ENCODE data around the gene HSDL2. TPM values are rescaled to one million over a fixed set of nuclear protein-coding genes. Genes with fewer than 3 reads are reported as not detected.

HSDL2 gene
- total and polyA plus RNA-seq, 4 donors, result 27.6 to 42.0 (median 34.0) TPM

GRCh38 chr9:112465352-112465751 is 85.4 kb downstream of the HSDL2 start:
- Histone ChIP-seq H3K9me3 (ENCODE audit: control insufficient read depth, low read length) (no peaks in the 10 kb centered on the region), H3K4me1 (ENCODE audit: control insufficient read depth in 1 of 2, insufficient read depth in 2 of 2, low read length in 2 of 2) (no peaks in the 10 kb centered on the region), H3K27ac (ENCODE audit: low read depth in 1 of 2, low read length in 2 of 2) (no peak overlapping the region), H3K36me3 (ENCODE audit: control insufficient read depth in 1 of 2, insufficient read depth in 2 of 2, low read length in 1 of 2) (peaks cover 0 to 4% of the 10 kb centered on the region in 2 donors), H3K4me3 (ENCODE audit: low read length in 2 of 2) (no peak overlapping the region), H3K27me3 (ENCODE audit: control insufficient read depth in 1 of 2, insufficient read depth in 2 of 2, low read length in 1 of 2) (no peaks in the 10 kb centered on the region)
- DNase-seq, result no peak
- WGBS, 2 donors, result 96 to 97% methylated on average over 4 of the region's 4 CpGs
- ATAC-seq (ENCODE audit: low FRiP score), result no peak
- intact Hi-C loops (cut with DNase I), result no loop called here

- no peaks in the 10 kb centered on the region for H3K4me1 ChIP-seq (ENCODE audit: control insufficient read depth in 1 of 2, insufficient read depth in 2 of 2, low read length in 2 of 2)
- no peaks in the 10 kb centered on the region for H3K27me3 ChIP-seq (ENCODE audit: control insufficient read depth in 1 of 2, insufficient read depth in 2 of 2, low read length in 1 of 2)
- no peak overlapping the region for H3K4me3 ChIP-seq (ENCODE audit: low read length in 2 of 2)
- intact Hi-C loops (cut with DNase I), result no loop called here
- no peak for DNase-seq
- H3K9me3 ChIP-seq (ENCODE audit: control insufficient read depth, low read length), result peaks cover 2% of the 10 kb centered on the region
- no peak overlapping the region for H3K27ac ChIP-seq (ENCODE audit: low read depth in 1 of 2, low read length in 2 of 2)
- peaks cover 0 to 3% of the 10 kb centered on the region in 2 donors for H3K36me3 ChIP-seq (ENCODE audit: control insufficient read depth in 1 of 2, insufficient read depth in 2 of 2, low read length in 1 of 2)
- WGBS, 2 donors, result 85 to 90% methylated on average over 3 of the region's 3 CpGs
- no peak for ATAC-seq (ENCODE audit: low FRiP score)
Observed at GRCh38 chr9:112472996-112473395, 93.1 kb downstream of the HSDL2 start.

- H3K27ac ChIP-seq (ENCODE audit: low read depth in 1 of 2, low read length in 2 of 2), result no peak overlapping the region
- ATAC-seq (ENCODE audit: low FRiP score) (no peak), DNase-seq (no peak)
- intact Hi-C loops (cut with DNase I), result no loop called here
- no peak overlapping the region for H3K4me3 ChIP-seq (ENCODE audit: low read length in 2 of 2)
- H3K27me3 ChIP-seq (ENCODE audit: control insufficient read depth in 1 of 2, insufficient read depth in 2 of 2, low read length in 1 of 2), result no peaks in the 10 kb centered on the region
- H3K4me1 ChIP-seq (ENCODE audit: control insufficient read depth in 1 of 2, insufficient read depth in 2 of 2, low read length in 2 of 2), result no peaks in the 10 kb centered on the region
- peaks cover 2% of the 10 kb centered on the region for H3K9me3 ChIP-seq (ENCODE audit: control insufficient read depth, low read length)
- WGBS, 2 donors, result 96 to 97% methylated on average over 2 of the region's 2 CpGs
- peaks cover 0 to 3% of the 10 kb centered on the region in 2 donors for H3K36me3 ChIP-seq (ENCODE audit: control insufficient read depth in 1 of 2, insufficient read depth in 2 of 2, low read length in 1 of 2)
Observed at GRCh38 chr9:112473986-112474385, 94.1 kb downstream of the HSDL2 start.

- ATAC-seq (ENCODE audit: low FRiP score), result no peak
- H3K4me3 ChIP-seq (ENCODE audit: low read length in 2 of 2), result no peak overlapping the region
Observed at GRCh38 chr9:112475318-112475717, 95.4 kb downstream of the HSDL2 start.

DNA sequence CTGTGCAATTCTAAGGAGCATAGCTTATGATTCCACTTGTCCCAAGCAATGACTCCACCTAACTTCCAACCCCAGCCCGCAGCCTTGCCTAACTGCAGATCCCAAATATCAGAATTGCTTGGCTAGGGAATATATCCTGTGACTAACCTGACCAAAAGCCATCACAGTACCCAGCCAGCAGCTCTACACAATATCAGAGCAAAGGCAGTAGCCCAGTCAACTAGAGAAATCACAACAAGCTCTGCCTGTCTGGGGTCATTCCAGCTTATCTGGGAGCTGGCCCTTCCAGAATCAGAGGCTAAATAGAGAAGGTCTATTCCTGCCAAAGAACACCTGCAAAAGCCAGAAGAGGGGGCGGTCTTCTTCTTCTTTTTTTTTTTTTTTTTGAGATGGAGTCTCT is 97.4 kb downstream of the HSDL2 start:
- ATAC-seq (ENCODE audit: low FRiP score), result no peak

More at GRCh38 chr9:112475318-112475717, 95.4 kb downstream of the HSDL2 start:
- intact Hi-C loops (cut with DNase I), result no loop called here
- no peaks in the 10 kb centered on the region for H3K27me3 ChIP-seq (ENCODE audit: control insufficient read depth in 1 of 2, insufficient read depth in 2 of 2, low read length in 1 of 2)
- H3K4me1 ChIP-seq (ENCODE audit: control insufficient read depth in 1 of 2, insufficient read depth in 2 of 2, low read length in 2 of 2), result no peaks in the 10 kb centered on the region
- H3K36me3 ChIP-seq (ENCODE audit: control insufficient read depth in 1 of 2, insufficient read depth in 2 of 2, low read length in 1 of 2), result peaks cover 0 to 3% of the 10 kb centered on the region in 2 donors
- peaks cover 2% of the 10 kb centered on the region for H3K9me3 ChIP-seq (ENCODE audit: control insufficient read depth, low read length)
- WGBS, 2 donors, result 94 to 99% methylated on average over 1 of the region's 1 CpG
- DNase-seq, result no peak
- no peak overlapping the region for H3K27ac ChIP-seq (ENCODE audit: low read depth in 1 of 2, low read length in 2 of 2)

DNA sequence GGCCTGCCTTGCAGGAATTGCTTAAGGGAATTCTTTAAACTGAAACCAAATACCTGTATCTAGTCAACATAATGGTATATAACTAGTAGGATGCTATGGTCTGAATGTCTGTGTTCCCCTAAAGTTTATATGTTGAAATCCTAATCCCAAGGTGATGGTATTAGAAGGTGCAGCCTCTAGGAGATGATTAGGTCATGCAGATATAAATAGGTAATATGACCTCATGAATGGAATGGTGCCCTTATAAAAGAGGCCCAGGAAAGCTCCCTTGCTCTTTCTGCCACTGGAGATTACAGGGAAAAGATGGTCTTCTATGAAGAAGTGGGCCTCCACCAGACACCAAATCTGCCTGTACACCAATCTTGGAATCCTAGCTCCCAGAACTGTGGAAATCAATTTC is 99.3 kb downstream of the HSDL2 start:
- intact Hi-C loops (cut with DNase I), result no loop called here
- H3K4me1 ChIP-seq (ENCODE audit: control insufficient read depth in 1 of 2, insufficient read depth in 2 of 2, low read length in 2 of 2), result no peaks in the 10 kb centered on the region

More for the DNA sequence above, 97.4 kb downstream of the HSDL2 start:
- Histone ChIP-seq H3K4me3 (ENCODE audit: low read length in 2 of 2) (no peak overlapping the region), H3K9me3 (ENCODE audit: control insufficient read depth, low read length) (peaks cover 2% of the 10 kb centered on the region), H3K27ac (ENCODE audit: low read depth in 1 of 2, low read length in 2 of 2) (no peak overlapping the region), H3K4me1 (ENCODE audit: control insufficient read depth in 1 of 2, insufficient read depth in 2 of 2, low read length in 2 of 2) (no peaks in the 10 kb centered on the region), H3K36me3 (ENCODE audit: control insufficient read depth in 1 of 2, insufficient read depth in 2 of 2, low read length in 1 of 2) (peaks cover 0 to 3% of the 10 kb centered on the region in 2 donors), H3K27me3 (ENCODE audit: control insufficient read depth in 1 of 2, insufficient read depth in 2 of 2, low read length in 1 of 2) (no peaks in the 10 kb centered on the region)
- WGBS, 2 donors, result 98 to 100% methylated on average over 2 of the region's 2 CpGs
- intact Hi-C loops (cut with DNase I), result no loop called here
- DNase-seq, result no peak

DNA sequence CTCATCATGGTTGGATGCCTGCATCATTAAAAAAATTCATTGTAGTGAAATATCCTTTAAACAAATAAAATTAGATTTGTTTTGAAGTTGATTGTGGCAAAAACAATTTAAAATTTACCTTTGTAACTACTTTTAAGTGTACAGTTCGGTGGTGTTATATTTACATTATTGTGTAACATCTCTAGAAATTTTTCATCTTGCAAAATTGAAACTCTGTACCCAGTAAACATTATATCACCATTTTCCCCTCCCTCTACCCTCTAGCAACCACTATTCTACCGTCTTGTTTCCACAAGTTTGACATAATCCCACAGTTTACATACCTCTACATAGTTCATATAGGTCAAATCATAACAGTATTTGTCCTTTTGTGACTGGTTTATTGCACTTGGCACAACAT is 104.7 kb downstream of the HSDL2 start:
- DNase-seq (no peak), ATAC-seq (ENCODE audit: low FRiP score) (no peak)
- Histone ChIP-seq H3K36me3 (ENCODE audit: control insufficient read depth in 1 of 2, insufficient read depth in 2 of 2, low read length in 1 of 2) (no peaks in the 10 kb centered on the region), H3K27ac (ENCODE audit: low read depth in 1 of 2, low read length in 2 of 2) (no peak overlapping the region), H3K4me1 (ENCODE audit: control insufficient read depth in 1 of 2, insufficient read depth in 2 of 2, low read length in 2 of 2) (no peaks in the 10 kb centered on the region), H3K9me3 (ENCODE audit: control insufficient read depth, low read length) (no peaks in the 10 kb centered on the region), H3K27me3 (ENCODE audit: control insufficient read depth in 1 of 2, insufficient read depth in 2 of 2, low read length in 1 of 2) (no peaks in the 10 kb centered on the region), H3K4me3 (ENCODE audit: low read length in 2 of 2) (no peak overlapping the region)
- intact Hi-C loops (cut with DNase I), result no loop called here
- whole genome bisulfite sequencing, 2 donors, result 85 to 91% methylated on average over 2 of the region's 2 CpGs

More for the DNA sequence above, 99.3 kb downstream of the HSDL2 start:
- Histone ChIP-seq H3K9me3 (ENCODE audit: control insufficient read depth, low read length) (peaks cover 2% of the 10 kb centered on the region), H3K36me3 (ENCODE audit: control insufficient read depth in 1 of 2, insufficient read depth in 2 of 2, low read length in 1 of 2) (peaks cover 0 to 3% of the 10 kb centered on the region in 2 donors), H3K27me3 (ENCODE audit: control insufficient read depth in 1 of 2, insufficient read depth in 2 of 2, low read length in 1 of 2) (no peaks in the 10 kb centered on the region), H3K27ac (ENCODE audit: low read depth in 1 of 2, low read length in 2 of 2) (no peak overlapping the region), H3K4me3 (ENCODE audit: low read length in 2 of 2) (no peak overlapping the region)
- no peak for ATAC-seq (ENCODE audit: low FRiP score)
- DNase-seq, result no peak

DNA sequence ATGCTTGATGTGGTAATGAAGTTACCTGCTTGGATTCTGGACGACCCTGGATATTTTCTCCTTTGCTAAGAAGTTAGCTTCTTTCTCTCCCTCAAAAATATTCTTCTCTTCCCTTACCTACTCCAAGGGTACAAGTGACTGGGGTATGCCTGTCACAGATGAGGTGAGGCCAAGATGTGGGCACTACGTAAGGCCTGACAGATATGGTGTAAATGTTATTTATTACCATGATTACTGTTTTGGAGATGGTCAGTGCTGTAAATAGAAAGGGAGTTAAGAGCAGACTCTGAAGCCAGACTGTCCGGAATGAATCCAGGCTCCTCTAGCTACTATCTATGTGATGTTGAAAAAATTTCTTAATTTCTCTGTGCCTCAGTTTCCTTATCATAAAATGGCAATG is 105.7 kb downstream of the HSDL2 start:
- intact Hi-C loops (cut with DNase I), result no loop called here
- Histone ChIP-seq H3K27ac (ENCODE audit: low read depth in 1 of 2, low read length in 2 of 2) (no peak overlapping the region), H3K4me1 (ENCODE audit: control insufficient read depth in 1 of 2, insufficient read depth in 2 of 2, low read length in 2 of 2) (peaks cover 0 to 2% of the 10 kb centered on the region in 2 donors), H3K27me3 (ENCODE audit: control insufficient read depth in 1 of 2, insufficient read depth in 2 of 2, low read length in 1 of 2) (no peaks in the 10 kb centered on the region), H3K36me3 (ENCODE audit: control insufficient read depth in 1 of 2, insufficient read depth in 2 of 2, low read length in 1 of 2) (no peaks in the 10 kb centered on the region), H3K4me3 (ENCODE audit: low read length in 2 of 2) (no peak overlapping the region), H3K9me3 (ENCODE audit: control insufficient read depth, low read length) (no peaks in the 10 kb centered on the region)
- no peak for DNase-seq
- 82 to 85% methylated on average over 3 of the region's 3 CpGs for WGBS, 2 donors
- no peak for ATAC-seq (ENCODE audit: low FRiP score)

DNA sequence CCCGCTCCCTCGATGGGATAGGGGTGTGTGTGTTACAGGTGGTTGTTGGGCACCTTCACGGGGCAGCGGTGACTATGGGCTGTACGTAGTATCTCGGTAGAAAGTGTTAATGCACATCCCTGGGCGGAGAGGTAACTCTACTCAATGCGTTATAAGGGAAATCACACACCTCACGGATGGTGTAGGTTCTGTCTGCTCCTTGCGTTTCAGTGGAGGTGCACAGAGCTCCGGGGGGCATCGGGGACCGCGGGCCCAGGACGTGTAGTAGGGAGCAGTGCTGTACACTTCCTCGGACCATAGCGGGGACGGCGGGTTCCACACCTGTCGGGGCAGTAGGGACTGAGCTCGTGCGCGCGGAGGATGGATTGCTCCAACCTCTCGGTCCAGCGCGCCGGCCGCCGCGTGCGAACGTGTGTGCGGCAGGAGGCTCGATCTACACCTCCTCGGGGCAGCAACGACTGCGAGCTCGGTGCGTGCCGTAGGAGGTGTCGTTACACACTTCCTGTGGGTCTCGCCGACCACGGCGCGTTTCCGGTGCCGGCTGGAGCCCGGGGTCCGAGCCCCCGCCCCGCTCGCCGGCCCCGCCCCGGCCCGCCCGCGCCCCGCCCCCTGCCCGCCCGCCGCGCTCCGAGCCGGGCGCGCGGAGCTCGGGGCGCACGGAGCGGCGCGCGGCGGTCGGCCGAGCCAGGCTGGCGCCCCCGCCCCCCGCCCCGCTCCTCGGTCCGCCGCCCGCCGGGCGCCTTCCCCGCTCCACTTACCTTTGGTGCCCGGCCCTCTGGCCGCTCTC is 106.5 kb downstream of the HSDL2 start, which contains the start of gene KIAA1958:
Gene KIAA1958 (plus strand): TSS at position 607 of the 787 bp plus-strand sequence. CDS start 87,254 bp downstream, outside the sequence.
- H3K4me1 ChIP-seq (ENCODE audit: control insufficient read depth in 1 of 2, insufficient read depth in 2 of 2, low read length in 2 of 2), result peaks cover 0 to 2% of the 10 kb centered on the region in 2 donors
- H3K4me3 ChIP-seq (ENCODE audit: low read length in 2 of 2), result peak within 1 kb of the TSS; percentile 92 to 93
- no peaks in the 10 kb centered on the region for H3K9me3 ChIP-seq (ENCODE audit: control insufficient read depth, low read length)
- no peaks in the 10 kb centered on the region for H3K27me3 ChIP-seq (ENCODE audit: control insufficient read depth in 1 of 2, insufficient read depth in 2 of 2, low read length in 1 of 2)
- ATAC-seq (ENCODE audit: low FRiP score) (peak; percentile 84), DNase-seq (peak; percentile 86 to 94)
- intact Hi-C loops (cut with DNase I), result loop anchor here in 1 of 2 donors (2.0 kb wide), 1 partner anchor 108 kb away; no protein-coding TSS in a partner anchor
- H3K36me3 ChIP-seq (ENCODE audit: control insufficient read depth in 1 of 2, insufficient read depth in 2 of 2, low read length in 1 of 2), result no peaks in the 10 kb centered on the region
- peak within 1 kb of the TSS in 1 of 2 donors; percentile 23 for H3K27ac ChIP-seq (ENCODE audit: low read depth in 1 of 2, low read length in 2 of 2)
- 1% methylated on average over 39 to 93 of the region's 93 CpGs for WGBS, 2 donors

Data from aorta (tissue), 5 donors.